ENCODE results near the gene AKAP8. TPM values are rescaled to one million over a fixed set of nuclear protein-coding genes. Genes with fewer than 3 reads are reported as not detected.

The AKAP8 gene
- total RNA-seq, 1 donor from 2014 or later = 27.7 TPM

- H3K9me3 ChIP-seq = no peaks in the 10 kb centered on the region
- H3K4me3 ChIP-seq = no peak overlapping the region
- intact Hi-C loops (cut with DNase I) = no loop called here
- DNase-seq (ENCODE audit: extremely low spot score in 2 of 2) = no peak
- H3K27ac ChIP-seq = no peak overlapping the region
- no peaks in the 10 kb centered on the region for H3K27me3 ChIP-seq
- peaks cover 0 to 81% of the 10 kb centered on the region in 2 donors for H3K36me3 ChIP-seq
- TF ChIP-seq POLR2AphosphoS5 (IDR thresholded peaks at IDR 0.05; ENCODE audit: insufficient read depth in 1 of 2, low read depth in 1 of 2) (no peak), POLR2A (IDR thresholded peaks at IDR 0.05) (no peak), CTCF (IDR thresholded peaks at IDR 0.05) (no peak)
- H3K4me1 ChIP-seq = peaks cover 36% of the 10 kb centered on the region
These were observed 20.0 kb upstream of the AKAP8 start for GRCh38 chr19:15399635-15400034.

- Histone ChIP-seq H3K36me3 (peaks cover 0 to 85% of the 10 kb centered on the region in 2 donors), H3K27ac (no peak overlapping the region), H3K4me3 (no peak overlapping the region), H3K9me3 (no peaks in the 10 kb centered on the region), H3K27me3 (no peaks in the 10 kb centered on the region), H3K4me1 (peaks cover 31% of the 10 kb centered on the region)
- TF ChIP-seq CTCF (IDR thresholded peaks at IDR 0.05) (no peak), POLR2AphosphoS5 (IDR thresholded peaks at IDR 0.05; ENCODE audit: insufficient read depth in 1 of 2, low read depth in 1 of 2) (no peak), POLR2A (IDR thresholded peaks at IDR 0.05) (no peak)
- DNase-seq (ENCODE audit: extremely low spot score in 2 of 2) = no peak
- intact Hi-C loops (cut with DNase I) = no loop called here
These were observed 19.6 kb upstream of the AKAP8 start for GRCh38 chr19:15399234-15399515.

DNA sequence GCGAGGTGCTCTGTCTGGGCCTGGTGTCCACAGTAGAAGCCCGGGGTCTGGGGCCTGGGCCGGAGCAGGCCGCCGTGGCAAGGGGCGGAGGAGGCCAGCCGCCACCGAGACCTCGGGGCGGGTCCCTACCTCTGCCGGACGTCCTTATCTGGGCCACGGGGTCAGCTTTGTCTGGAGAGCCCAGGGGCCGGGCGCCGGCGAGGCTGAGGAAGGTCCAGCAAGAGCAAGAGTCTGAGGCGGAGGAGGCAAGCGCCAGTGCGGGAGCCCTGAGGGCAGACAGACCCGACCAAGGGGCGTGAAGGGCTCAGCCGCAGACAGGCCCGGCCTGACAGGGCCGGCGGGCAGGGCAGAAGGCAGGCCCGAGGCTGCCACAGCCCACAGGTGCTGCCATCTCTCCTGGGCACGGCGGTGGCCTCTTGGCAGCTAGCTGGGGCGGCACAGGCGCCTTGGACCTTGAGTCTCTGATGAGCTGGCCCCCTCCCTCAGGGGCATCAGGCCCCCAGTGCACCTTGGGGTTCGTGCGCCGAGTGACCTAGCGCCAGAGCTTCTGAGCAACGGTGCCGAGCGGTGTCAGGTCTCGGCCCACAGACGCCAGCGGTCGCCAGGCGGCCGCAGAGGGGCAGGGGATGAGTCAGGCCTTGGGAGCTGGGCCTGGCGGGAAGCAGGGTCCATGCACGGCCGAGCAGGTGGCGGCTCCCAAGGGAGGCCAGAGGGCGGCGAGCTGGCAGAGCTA, 19.1 kb upstream of the AKAP8 start:
- no peak overlapping the region for H3K4me3 ChIP-seq

DNA sequence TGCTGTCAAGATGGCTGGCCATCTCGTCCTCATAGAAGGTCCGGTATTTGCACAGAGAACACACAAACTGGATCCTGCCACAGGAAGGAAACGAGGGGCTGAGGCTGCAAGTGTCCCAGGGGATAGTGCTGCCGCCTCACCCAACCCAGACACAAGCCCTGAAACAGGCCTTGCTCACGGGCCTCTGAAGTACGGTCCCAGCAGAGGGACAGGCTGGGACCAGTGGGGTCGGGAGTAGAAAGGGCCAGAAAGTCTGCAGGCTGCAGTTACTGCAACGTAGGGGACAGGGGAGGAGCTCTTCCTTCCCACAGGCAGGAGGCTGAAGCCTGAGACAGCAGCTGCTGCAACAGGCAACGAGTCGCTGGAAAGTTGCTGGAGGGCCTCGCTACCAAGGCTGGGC, 18.2 kb upstream of the AKAP8 start:
- TF ChIP-seq POLR2A (IDR thresholded peaks at IDR 0.05) (no peak), CTCF (IDR thresholded peaks at IDR 0.05) (no peak), POLR2AphosphoS5 (IDR thresholded peaks at IDR 0.05; ENCODE audit: insufficient read depth in 1 of 2, low read depth in 1 of 2) (no peak)
- H3K4me3 ChIP-seq = no peak overlapping the region
- no peak overlapping the region for H3K27ac ChIP-seq
- H3K9me3 ChIP-seq = no peaks in the 10 kb centered on the region
- DNase-seq (ENCODE audit: extremely low spot score in 2 of 2) = no peak
- peaks cover 17% of the 10 kb centered on the region for H3K4me1 ChIP-seq
- no peaks in the 10 kb centered on the region for H3K27me3 ChIP-seq
- H3K36me3 ChIP-seq = peaks cover 0 to 74% of the 10 kb centered on the region in 2 donors
- intact Hi-C loops (cut with DNase I) = no loop called here

More for the DNA sequence above, 19.1 kb upstream of the AKAP8 start:
- intact Hi-C loops (cut with DNase I) = no loop called here
- no peak for DNase-seq (ENCODE audit: extremely low spot score in 2 of 2)
- Histone ChIP-seq H3K27ac (no peak overlapping the region), H3K36me3 (peaks cover 0 to 82% of the 10 kb centered on the region in 2 donors), H3K27me3 (no peaks in the 10 kb centered on the region), H3K9me3 (no peaks in the 10 kb centered on the region), H3K4me1 (peaks cover 26% of the 10 kb centered on the region)
- no peak for TF ChIP-seq CTCF (IDR thresholded peaks at IDR 0.05)
- no peak for TF ChIP-seq POLR2A (IDR thresholded peaks at IDR 0.05)
- TF ChIP-seq POLR2AphosphoS5 (IDR thresholded peaks at IDR 0.05; ENCODE audit: insufficient read depth in 1 of 2, low read depth in 1 of 2) = no peak

DNA sequence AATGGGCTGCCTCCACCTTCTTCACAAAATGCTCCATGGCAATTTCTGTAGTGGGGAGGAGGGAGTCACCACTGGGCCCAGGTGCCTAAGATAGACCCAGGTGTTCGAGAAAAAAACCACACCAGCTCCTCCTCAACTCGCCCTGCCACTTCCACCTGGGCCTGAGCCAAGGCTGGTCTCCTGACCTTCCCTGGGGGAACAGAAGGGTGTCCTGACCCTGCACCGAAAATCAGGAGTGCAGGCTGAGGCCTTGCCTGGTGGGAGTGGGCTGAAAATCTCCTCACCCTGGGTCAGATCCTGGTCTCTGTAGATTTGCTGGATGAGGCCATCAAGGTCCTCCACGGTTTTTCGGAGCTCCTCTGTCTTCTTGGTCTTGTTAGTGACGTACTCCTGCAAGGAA, 17.6 kb upstream of the AKAP8 start:
- H3K4me3 ChIP-seq = no peak overlapping the region
- TF ChIP-seq CTCF (IDR thresholded peaks at IDR 0.05) (no peak), POLR2AphosphoS5 (IDR thresholded peaks at IDR 0.05; ENCODE audit: insufficient read depth in 1 of 2, low read depth in 1 of 2) (no peak), POLR2A (IDR thresholded peaks at IDR 0.05) (no peak)
- H3K36me3 ChIP-seq = peaks cover 0 to 70% of the 10 kb centered on the region in 2 donors
- no peak for DNase-seq (ENCODE audit: extremely low spot score in 2 of 2)
- H3K27ac ChIP-seq = no peak overlapping the region
- no peaks in the 10 kb centered on the region for H3K27me3 ChIP-seq
- intact Hi-C loops (cut with DNase I) = no loop called here
- peaks cover 12% of the 10 kb centered on the region for H3K4me1 ChIP-seq
- no peaks in the 10 kb centered on the region for H3K9me3 ChIP-seq

Measured in vagina (tissue), 2 donors.